Epidermal melanocyte (primary cell): ENCODE data around the gene LTF.

ENCODE experiments used
- DNase-seq: peaks from one replicate; pipeline ENCODE4 v3.0.0; 2011; ENCODE audit warnings: low spot score; ENCODE audit not compliant: insufficient read length

The LTF gene

GRCh38 chr3:46491089-46492070 is 26.7 kb upstream of the LTF start:
- no peak for DNase-seq

DNA sequence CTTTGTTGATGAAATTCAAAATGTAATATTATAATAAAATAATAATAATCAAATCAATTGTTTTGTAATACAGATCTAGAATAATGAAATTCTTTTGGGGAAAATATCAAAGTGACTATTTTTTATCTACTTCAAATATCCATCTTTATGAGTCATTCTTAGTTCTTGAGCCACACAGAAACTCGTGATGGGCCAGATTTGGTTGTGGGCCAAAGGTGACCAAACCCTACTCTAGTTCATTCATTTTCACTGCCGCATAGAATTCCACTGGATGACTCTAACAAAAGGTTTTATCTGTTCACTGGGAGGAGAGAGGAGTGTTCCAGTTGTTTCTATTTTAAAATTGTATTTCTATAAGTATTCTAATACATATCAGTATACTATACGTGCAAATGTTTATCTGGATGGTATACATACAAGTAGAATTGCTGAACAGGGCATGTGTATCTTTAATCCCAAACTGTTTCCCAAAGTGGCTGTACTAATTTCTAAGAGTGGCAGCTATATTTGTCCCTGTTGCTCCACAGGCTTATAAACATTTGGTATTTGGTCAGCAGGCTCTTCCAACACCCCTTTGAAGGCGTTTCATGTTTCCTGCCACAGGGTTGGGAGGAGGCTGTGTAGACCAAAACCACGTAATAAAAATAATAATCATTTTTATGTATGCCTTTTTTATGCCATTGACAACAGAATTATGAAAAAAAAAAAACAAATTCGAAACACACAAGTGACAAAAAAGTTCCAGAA is 25.8 kb upstream of the LTF start:
- no peak for DNase-seq

GRCh38 chr3:46489875-46490274 is 25.2 kb upstream of the LTF start:
- no peak for DNase-seq

GRCh38 chr3:46489381-46489780 is 24.7 kb upstream of the LTF start:
- DNase-seq, result no peak

DNA sequence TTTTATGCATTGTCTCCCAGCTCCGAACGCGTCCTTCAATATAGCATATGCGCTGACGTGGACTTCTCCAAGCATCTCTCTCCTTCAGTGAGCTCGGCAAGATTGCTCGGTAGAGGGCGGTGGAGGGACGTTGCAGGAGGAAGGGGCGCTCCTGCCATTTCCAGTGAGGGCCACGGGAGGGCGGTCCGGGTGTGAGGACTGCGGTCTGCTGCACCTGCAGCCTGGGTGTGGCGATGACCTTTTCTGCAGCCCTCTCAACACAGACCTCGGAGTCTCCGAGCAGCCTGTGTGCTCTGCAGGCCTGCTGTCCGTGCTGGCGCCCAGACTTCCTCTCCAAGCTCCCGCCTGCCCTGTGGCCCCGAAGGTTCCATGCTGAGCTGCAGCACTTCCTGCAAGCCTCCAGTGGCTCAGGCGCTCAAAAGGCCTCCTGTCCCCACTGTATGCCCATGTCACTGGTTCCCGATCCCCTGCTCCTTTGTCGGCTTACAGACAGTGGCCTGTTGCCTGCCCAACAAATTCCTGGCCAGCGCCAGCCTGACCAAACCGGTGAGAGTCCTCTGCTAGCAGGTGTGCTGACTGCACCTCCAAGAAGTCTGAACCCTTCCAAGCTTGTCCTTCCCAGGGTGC is 24.1 kb upstream of the LTF start:
- peak; percentile 94 for DNase-seq

GRCh38 chr3:46485779-46486175 is 21.1 kb upstream of the LTF start:
- DNase-seq, result no peak

DNA sequence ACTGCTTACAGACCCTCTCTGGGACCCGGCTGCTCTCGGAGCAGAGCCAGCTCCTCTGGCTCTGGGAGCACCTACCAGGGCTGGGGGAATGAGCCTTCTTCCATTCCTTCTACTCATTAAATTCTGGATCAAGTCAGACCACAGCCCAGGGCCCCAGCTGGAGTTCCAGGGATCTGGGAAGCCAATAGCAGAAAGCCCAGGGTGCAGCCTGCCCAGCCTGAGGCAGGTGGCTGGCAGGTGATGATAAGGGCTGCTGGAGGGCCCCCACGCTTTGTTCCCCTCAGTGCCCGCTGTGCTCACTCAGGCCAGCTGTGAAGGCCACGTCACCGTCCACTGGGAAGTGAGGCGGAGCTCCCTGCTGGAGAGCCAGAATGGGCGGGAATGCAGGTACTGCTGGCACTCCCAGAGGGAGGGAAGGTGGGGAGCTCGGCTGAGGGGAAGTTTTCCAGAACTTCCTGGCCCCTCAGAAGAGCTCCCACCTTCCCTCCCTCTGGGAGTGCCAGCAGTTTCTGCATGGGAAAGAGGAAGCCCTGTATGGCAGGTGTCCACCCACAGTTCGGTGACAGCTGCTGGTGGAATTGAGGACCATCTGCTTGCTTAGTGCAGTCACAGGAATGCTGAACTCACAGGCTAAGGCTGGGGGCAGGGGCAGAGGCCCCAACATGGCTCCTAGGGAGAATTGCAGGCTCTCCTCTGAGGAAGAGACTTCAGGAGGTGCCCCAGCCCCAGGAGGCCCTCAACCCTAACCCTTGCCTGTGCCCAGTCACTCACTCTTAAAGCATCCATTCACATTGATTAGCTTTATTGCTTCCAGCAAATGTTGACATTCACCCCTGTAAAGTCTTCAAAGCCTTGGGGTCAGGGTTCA is 20.4 kb upstream of the LTF start:
- DNase-seq, result no peak

- no peak for DNase-seq
These were observed 19.7 kb upstream of the LTF start for GRCh38 chr3:46484388-46484787.

GRCh38 chr3:46483825-46484224 is 19.1 kb upstream of the LTF start:
- peak; percentile 2 for DNase-seq

- peak; percentile 29 for DNase-seq
These were observed 18.1 kb upstream of the LTF start for GRCh38 chr3:46482632-46483350.

- DNase-seq, result no peak
These were observed 16.9 kb upstream of the LTF start for GRCh38 chr3:46481636-46482035.

- DNase-seq, result peak; percentile 1
These were observed 15.9 kb upstream of the LTF start for GRCh38 chr3:46480491-46481195.

- DNase-seq, result no peak
These were observed 15.0 kb upstream of the LTF start for GRCh38 chr3:46479696-46480095.

GRCh38 chr3:46479021-46479420 is 14.3 kb upstream of the LTF start:
- DNase-seq, result no peak

DNA sequence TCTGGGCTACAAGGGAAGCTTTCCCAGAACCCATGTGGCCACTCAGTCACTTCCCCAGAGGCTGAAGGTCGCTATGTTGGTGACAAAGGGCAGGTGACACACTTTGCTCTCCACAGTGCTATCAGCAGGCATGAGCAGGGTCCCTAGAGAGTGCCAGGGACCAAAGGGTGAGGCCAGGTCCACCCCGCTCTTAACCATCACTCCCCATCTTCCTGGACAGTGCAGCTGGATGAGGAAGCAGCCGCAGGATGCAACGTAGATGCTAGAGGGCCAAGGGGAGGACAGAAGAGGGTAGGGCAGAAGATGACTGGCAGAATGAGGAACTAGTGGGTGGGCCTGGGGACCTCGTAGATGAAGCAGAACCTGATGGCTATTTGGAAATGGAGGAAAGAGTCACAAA is 13.6 kb upstream of the LTF start:
- DNase-seq, result no peak

DNA sequence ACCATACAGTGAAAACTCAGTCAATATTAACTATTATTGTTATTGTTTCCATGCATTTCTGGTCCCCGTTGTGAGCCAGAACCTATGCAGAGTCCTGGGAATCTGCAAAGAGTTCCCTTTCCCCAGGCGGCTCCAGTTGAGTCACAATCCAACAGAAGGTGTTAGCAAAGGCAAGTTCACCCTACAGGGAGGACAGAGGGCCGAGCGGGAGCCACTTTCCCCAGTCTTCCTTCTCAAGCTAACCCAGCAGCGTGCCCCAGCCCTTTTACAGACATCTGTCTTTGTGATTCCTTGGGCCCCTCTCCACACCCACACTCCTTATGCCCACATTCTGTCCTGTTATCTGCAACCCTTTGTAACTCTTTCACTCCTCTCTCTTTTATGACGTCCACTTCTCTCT is 13.1 kb upstream of the LTF start:
- no peak for DNase-seq

DNA sequence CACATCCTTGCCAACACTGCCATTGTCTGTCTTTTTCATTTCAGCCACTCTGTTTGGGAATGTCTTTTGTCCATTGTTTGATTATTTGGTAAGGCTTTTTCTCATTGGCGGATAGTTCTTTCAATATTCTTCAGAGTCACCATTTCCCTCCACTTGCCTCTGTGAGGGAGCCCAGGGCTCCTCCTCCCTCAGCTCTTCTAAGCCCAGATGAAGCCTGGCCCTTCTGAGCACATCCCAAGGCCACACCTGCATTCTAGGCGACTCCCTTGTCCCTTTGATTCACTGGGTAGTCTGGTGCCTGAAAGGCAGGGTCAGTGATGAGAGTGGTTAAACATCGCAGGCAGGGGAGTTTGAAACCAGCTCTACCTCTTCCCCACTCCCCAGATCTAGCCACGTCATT is 12.4 kb upstream of the LTF start:
- DNase-seq, result no peak

DNA sequence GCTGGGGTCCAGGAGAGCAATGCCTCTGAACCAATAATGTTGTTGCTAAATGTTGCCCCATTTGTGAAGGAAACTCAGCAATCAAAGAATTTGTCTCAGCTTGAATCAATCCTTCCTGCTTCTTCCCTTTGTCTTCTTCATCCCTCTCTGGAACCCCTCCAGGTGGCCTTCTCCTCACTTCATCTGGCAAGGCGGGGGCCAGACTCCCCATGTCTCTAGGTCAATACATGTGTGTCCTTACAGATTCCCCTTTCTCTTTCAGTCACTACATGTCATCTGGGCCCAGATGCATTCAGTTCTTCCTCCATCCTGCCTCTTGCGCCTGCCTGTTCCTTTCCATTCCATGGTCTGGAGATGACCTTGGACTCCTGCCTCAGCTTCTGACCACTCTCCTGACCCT is 8.0 kb upstream of the LTF start:
- no peak for DNase-seq

GRCh38 chr3:46471371-46471914 is 6.7 kb upstream of the LTF start:
- DNase-seq, result no peak

DNA sequence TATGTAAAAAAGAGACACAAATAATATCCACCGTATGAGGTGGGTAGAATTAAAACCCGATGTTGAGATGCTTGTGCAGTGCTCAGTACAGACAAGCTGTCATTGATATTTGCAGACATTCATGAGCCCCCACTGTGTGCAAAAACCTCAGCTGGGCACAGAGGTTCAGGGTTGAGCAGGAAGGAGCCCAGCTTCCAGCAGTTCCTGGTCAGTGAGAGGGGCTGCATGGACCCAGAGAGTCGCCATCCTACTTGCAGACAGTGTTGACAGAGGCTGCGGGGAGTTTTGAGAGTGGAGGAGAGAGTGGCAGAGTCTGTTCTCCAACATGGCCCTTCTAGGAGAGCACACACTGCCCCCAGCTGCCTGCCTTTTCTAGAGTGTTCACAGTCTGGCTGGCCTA is 6.1 kb upstream of the LTF start:
- no peak for DNase-seq
